HEK293 (cell line): ENCODE results near the gene IDE.

Source experiments
- YY1 ChIP-seq: fragments of 450-650 bp; formaldehyde crosslinking; IDR thresholded peaks from 2 replicates; pipeline ENCODE4 v1.5.1; 2018; ENCODE audit warnings: missing biosample characterization, missing genetic modification characterization
- ZNF133 ChIP-seq: fragments of 450-650 bp; formaldehyde crosslinking; IDR thresholded peaks from 2 replicates; pipeline ENCODE4 v1.5.1; 2016; ENCODE audit warnings: missing biosample characterization, missing genetic modification characterization
- ZNF324 ChIP-seq: fragments of 450-650 bp; formaldehyde crosslinking; IDR thresholded peaks from 2 replicates; pipeline ENCODE4 v1.5.1; 2016; ENCODE audit warnings: missing biosample characterization, missing genetic modification characterization
- TF ChIP-seq, protein P1 (sequence below): fragments of 450-650 bp; formaldehyde crosslinking; IDR thresholded peaks from 2 replicates; pipeline ENCODE4 v1.5.1; 2016; ENCODE audit warnings: missing biosample characterization, missing genetic modification characterization, borderline replicate concordance
- TF ChIP-seq, protein P2 (sequence below): fragments of 450-650 bp; formaldehyde crosslinking; IDR thresholded peaks from 2 replicates; pipeline ENCODE4 v1.5.1; 2016; ENCODE audit warnings: missing biosample characterization, missing genetic modification characterization

DNA sequence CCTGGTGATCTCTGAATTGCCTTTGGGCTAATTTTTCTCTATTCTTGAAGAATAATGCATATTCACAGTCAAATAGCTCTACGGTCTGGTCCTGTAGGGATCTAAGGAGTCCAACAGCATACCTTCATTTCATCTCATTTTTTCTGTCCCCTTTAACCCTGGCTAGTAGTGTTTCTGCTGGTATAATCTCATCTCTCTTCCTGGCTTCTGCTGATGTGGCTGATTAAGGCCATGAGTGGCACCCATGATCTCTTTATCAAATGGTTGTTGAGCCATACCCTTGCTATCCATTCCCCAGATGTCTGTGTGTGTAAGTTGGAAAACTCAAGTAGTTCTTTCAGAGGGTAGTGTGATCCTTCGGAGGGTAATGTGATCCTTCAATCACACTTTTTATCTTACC is 163.4 kb downstream of the IDE start:
- TF ChIP-seq, protein P1, sequence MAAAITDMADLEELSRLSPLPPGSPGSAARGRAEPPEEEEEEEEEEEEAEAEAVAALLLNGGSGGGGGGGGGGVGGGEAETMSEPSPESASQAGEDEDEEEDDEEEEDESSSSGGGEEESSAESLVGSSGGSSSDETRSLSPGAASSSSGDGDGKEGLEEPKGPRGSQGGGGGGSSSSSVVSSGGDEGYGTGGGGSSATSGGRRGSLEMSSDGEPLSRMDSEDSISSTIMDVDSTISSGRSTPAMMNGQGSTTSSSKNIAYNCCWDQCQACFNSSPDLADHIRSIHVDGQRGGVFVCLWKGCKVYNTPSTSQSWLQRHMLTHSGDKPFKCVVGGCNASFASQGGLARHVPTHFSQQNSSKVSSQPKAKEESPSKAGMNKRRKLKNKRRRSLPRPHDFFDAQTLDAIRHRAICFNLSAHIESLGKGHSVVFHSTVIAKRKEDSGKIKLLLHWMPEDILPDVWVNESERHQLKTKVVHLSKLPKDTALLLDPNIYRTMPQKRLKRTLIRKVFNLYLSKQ: no peak
- no peak for TF ChIP-seq ZNF133 (tag by site-specific recombination)
- TF ChIP-seq, protein P2, sequence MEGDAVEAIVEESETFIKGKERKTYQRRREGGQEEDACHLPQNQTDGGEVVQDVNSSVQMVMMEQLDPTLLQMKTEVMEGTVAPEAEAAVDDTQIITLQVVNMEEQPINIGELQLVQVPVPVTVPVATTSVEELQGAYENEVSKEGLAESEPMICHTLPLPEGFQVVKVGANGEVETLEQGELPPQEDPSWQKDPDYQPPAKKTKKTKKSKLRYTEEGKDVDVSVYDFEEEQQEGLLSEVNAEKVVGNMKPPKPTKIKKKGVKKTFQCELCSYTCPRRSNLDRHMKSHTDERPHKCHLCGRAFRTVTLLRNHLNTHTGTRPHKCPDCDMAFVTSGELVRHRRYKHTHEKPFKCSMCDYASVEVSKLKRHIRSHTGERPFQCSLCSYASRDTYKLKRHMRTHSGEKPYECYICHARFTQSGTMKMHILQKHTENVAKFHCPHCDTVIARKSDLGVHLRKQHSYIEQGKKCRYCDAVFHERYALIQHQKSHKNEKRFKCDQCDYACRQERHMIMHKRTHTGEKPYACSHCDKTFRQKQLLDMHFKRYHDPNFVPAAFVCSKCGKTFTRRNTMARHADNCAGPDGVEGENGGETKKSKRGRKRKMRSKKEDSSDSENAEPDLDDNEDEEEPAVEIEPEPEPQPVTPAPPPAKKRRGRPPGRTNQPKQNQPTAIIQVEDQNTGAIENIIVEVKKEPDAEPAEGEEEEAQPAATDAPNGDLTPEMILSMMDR (tag by site-specific recombination): no peak
- no peak for TF ChIP-seq ZNF324 (tag by site-specific recombination)
- no peak for TF ChIP-seq YY1 (tag by site-specific recombination)
